Fibroblast of lung (primary cell): Measurements from ENCODE around the gene SEC22A. TPM values are rescaled to one million over a fixed set of nuclear protein-coding genes. Genes with fewer than 3 reads are reported as not detected.

Experiments
- DNase-seq, 2 donors: peaks; one replicate each; pipeline versions ENCODE4 v3.0.0 to v3.0.0-alpha.2; 2010; ENCODE audit warnings: low read depth in 2 of 2
- H2AFZ ChIP-seq: 2 replicates; pipeline ENCODE4 v1.5.1; 2012; ENCODE audit warnings: low read length, control low read depth, inconsistent platforms
- H3K27ac ChIP-seq: 2 replicates; pipeline ENCODE4 v1.5.1; 2011; ENCODE audit warnings: low read length, control low read depth; ENCODE audit not compliant: insufficient read depth
- H3K27me3 ChIP-seq: 2 replicates; pipeline ENCODE4 v1.5.1; 2011; ENCODE audit warnings: mild to moderate bottlenecking, low read length; ENCODE audit not compliant: control insufficient read depth, insufficient read depth
- H3K36me3 ChIP-seq: 2 replicates; pipeline ENCODE4 v1.5.1; 2011; ENCODE audit warnings: low read length; ENCODE audit not compliant: control insufficient read depth, insufficient read depth
- H3K4me1 ChIP-seq: 2 replicates; pipeline ENCODE4 v1.5.1; 2011; ENCODE audit warnings: low read length; ENCODE audit not compliant: control insufficient read depth, insufficient read depth; ENCODE audit errors: extremely low read depth
- H3K4me2 ChIP-seq: 2 replicates; pipeline ENCODE4 v1.5.1; 2011; ENCODE audit warnings: low read length, control low read depth; ENCODE audit not compliant: insufficient read depth; ENCODE audit errors: extremely low read depth
- H3K4me3 ChIP-seq, 4 experiments: fragments of 200-600 bp in 1 of 4; sonication (generic) in 1 of 4; replicated peaks in 1 of 4; 2 replicates each; pipeline ENCODE4 v1.5.1; 2011 to 2016; ENCODE audit warnings: low read length in 4 of 4, low read depth in 3 of 4, mild to moderate bottlenecking in 3 of 4, control low read depth in 2 of 4, inconsistent platforms in 1 of 4, mixed read lengths in 1 of 4; ENCODE audit not compliant: insufficient read depth in 1 of 4; ENCODE audit errors: control extremely low read depth in 1 of 4
- H3K79me2 ChIP-seq: 2 replicates; pipeline ENCODE4 v1.5.1; 2012; ENCODE audit warnings: mild to moderate bottlenecking, low read length, inconsistent platforms; ENCODE audit not compliant: control insufficient read depth, insufficient read depth
- H3K9ac ChIP-seq: 2 replicates; pipeline ENCODE4 v1.5.1; 2011; ENCODE audit warnings: mild to moderate bottlenecking, low read length, control low read depth; ENCODE audit not compliant: insufficient read depth
- H3K9me3 ChIP-seq: 2 replicates; pipeline ENCODE4 v1.5.1; 2012; ENCODE audit warnings: low read depth, low read length; ENCODE audit not compliant: control insufficient read depth, insufficient read depth
- H4K20me1 ChIP-seq: 2 replicates; pipeline ENCODE4 v1.5.1; 2011; ENCODE audit warnings: low read length; ENCODE audit not compliant: control insufficient read depth, insufficient read depth; ENCODE audit errors: extremely low read depth
- EZH2 ChIP-seq: IDR thresholded peaks from 2 replicates; pipeline ENCODE4 v1.5.1; 2012; ENCODE audit warnings: low read length, control low read depth, mild to moderate bottlenecking; ENCODE audit errors: missing control alignments
- polyA plus RNA-seq, 2 donors: library from polyadenylated mRNA; depleted of rRNA in 1 of 2; stranded (reverse) in 1 of 2; unstranded in 1 of 2; fragments of >200 nt; gene quantifications; 2 replicates each; pipeline ENCODE4 v1.2.1, GENCODE V29; 2011 to 2012; ENCODE audit warnings: missing spikeins in 1 of 2
- total RNA-seq: library from RNA; depleted of rRNA; stranded (reverse); fragments of >200 nt; gene quantifications from 2 replicates; pipeline ENCODE4 v1.2.1, GENCODE V29; 2014
- TF ChIP-seq, protein P1 (sequence below), 2 donors: IDR thresholded peaks in 1 of 2; conservative IDR thresholded peaks in 1 of 2; 1 replicate in 1 of 2; 2 replicates in 1 of 2; pipeline ENCODE4 v1.5.1; 2011 to 2012; ENCODE audit warnings: low read length in 2 of 2, control low read depth in 1 of 2, inconsistent platforms in 1 of 2, low read depth in 1 of 2, mild to moderate bottlenecking in 1 of 2

SEC22A gene
- total and polyA plus RNA-seq, 2 donors (not counting 1 experiment from before 2014, with no cell fraction given): 45.4 to 52.7 TPM

DNA sequence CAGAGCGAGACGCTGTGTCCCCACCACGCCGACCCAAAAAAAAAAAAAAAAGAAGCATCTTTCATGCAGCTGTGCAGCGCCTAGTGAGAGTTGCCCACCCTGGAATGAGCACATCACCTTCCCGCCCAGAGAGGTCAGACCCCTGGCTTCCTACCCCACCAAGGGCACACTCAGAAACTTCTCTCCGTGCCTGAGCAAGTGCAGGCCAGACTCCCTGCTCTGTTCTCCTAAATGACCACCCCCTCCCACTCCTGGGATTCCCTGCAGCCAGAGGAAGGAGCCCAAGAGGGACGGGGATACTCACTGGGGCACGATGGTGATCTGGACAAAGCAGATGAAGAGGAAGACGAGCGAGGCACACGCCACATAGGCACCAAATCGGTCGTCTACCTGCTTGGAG, 116.0 kb downstream of the SEC22A start:
- H3K36me3 ChIP-seq: no peaks in the 10 kb centered on the region
- no peaks in the 10 kb centered on the region for H3K4me1 ChIP-seq
- H3K27me3 ChIP-seq: peaks cover 14% of the 10 kb centered on the region
- no peak overlapping the region for H3K27ac ChIP-seq
- no peaks in the 10 kb centered on the region for H4K20me1 ChIP-seq
- DNase-seq: no peak
- no peak overlapping the region for H3K4me2 ChIP-seq
- no peak overlapping the region for H3K4me3 ChIP-seq
- TF ChIP-seq, protein P1, sequence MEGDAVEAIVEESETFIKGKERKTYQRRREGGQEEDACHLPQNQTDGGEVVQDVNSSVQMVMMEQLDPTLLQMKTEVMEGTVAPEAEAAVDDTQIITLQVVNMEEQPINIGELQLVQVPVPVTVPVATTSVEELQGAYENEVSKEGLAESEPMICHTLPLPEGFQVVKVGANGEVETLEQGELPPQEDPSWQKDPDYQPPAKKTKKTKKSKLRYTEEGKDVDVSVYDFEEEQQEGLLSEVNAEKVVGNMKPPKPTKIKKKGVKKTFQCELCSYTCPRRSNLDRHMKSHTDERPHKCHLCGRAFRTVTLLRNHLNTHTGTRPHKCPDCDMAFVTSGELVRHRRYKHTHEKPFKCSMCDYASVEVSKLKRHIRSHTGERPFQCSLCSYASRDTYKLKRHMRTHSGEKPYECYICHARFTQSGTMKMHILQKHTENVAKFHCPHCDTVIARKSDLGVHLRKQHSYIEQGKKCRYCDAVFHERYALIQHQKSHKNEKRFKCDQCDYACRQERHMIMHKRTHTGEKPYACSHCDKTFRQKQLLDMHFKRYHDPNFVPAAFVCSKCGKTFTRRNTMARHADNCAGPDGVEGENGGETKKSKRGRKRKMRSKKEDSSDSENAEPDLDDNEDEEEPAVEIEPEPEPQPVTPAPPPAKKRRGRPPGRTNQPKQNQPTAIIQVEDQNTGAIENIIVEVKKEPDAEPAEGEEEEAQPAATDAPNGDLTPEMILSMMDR (conservative IDR thresholded peaks at IDR 0.05 in 1 of 2, IDR thresholded peaks at IDR 0.05 in 1 of 2; ENCODE audit: low read depth in 1 of 2, low read length in 2 of 2): no peak
- no peak for TF ChIP-seq EZH2
- H3K9ac ChIP-seq: no peak overlapping the region
- H3K79me2 ChIP-seq: no peaks in the 10 kb centered on the region
- no peak overlapping the region for H2AFZ ChIP-seq
- H3K9me3 ChIP-seq: no peaks in the 10 kb centered on the region

DNA sequence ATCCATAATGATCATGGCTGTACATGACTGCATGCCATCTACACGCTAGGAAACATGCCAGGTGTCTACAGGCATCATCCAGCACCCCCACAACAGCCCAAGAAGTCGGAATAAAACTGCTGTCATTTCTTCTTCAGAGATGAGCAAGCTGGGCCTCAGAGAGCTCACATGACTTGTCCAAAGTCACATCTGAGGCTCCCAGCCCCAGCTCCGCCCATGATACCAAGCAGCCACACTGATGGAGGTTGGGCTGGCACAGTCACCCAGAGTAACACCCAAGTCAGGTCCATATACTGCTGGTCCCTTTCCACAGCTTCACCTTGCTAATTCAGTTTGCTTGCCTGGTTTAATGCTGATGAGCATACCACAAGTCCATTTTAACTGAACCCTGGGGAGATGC, 116.6 kb downstream of the SEC22A start:
- H3K36me3 ChIP-seq: no peaks in the 10 kb centered on the region
- H3K27me3 ChIP-seq: peaks cover 13% of the 10 kb centered on the region
- no peak overlapping the region for H3K9ac ChIP-seq
- no peaks in the 10 kb centered on the region for H3K9me3 ChIP-seq
- no peak for DNase-seq
- no peaks in the 10 kb centered on the region for H3K4me1 ChIP-seq
- H2AFZ ChIP-seq: no peak overlapping the region
- no peak overlapping the region for H3K4me3 ChIP-seq
- no peak for TF ChIP-seq EZH2
- TF ChIP-seq, protein P1 (conservative IDR thresholded peaks at IDR 0.05 in 1 of 2, IDR thresholded peaks at IDR 0.05 in 1 of 2; ENCODE audit: low read depth in 1 of 2, low read length in 2 of 2): no peak
- no peaks in the 10 kb centered on the region for H4K20me1 ChIP-seq
- H3K79me2 ChIP-seq: no peaks in the 10 kb centered on the region
- H3K27ac ChIP-seq: no peak overlapping the region
- H3K4me2 ChIP-seq: no peak overlapping the region

DNA sequence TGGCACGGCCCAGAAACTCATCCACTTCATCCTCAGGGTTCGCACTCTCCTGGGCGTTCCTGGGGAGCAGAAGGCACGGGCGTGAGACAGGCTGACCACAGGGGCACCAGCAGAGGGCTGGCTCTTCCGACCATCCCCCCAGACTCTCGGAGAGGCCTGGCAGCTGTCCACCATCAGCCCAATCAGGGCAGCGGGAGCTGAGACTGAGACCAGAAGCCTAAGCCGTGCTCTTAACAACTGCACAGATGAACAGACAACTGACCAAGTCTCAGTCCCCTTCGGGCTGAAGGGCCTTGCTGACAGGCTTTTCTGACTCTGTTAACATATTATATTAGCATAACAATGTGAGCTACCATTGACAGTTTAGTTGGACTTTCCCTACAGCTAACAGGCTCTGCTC, 118.0 kb downstream of the SEC22A start:
- Histone ChIP-seq H2AFZ (no peak overlapping the region), H3K79me2 (no peaks in the 10 kb centered on the region), H3K4me3 (no peak overlapping the region), H3K36me3 (no peaks in the 10 kb centered on the region), H3K9me3 (no peaks in the 10 kb centered on the region), H3K4me2 (no peak overlapping the region), H3K27ac (no peak overlapping the region), H4K20me1 (no peaks in the 10 kb centered on the region), H3K4me1 (no peaks in the 10 kb centered on the region), H3K9ac (no peak overlapping the region), H3K27me3 (peaks cover 13% of the 10 kb centered on the region)
- TF ChIP-seq, protein P1 (conservative IDR thresholded peaks at IDR 0.05 in 1 of 2, IDR thresholded peaks at IDR 0.05 in 1 of 2; ENCODE audit: low read depth in 1 of 2, low read length in 2 of 2): no peak
- no peak for TF ChIP-seq EZH2
- DNase-seq: no peak
